Stimulated activated CD8-positive, alpha-beta memory T cell treated with anti-CD3 and anti-CD28 coated beads, Interleukin-4, amount 100 ng/mL, for 1 hour (primary cell): ENCODE results near the gene DLG4.
"Not testable (repeated sequence)": the region's sequence is repeated elsewhere in the genome, so short reads cannot be mapped to it uniquely, and the experiment has no call there.

Experiments used
- DNase-seq, 2 donors: peaks; one replicate each; pipeline ENCODE4 v3.0.0-alpha.2; 2020; ENCODE audit warnings: low read depth in 2 of 2, low spot score in 1 of 2

The DLG4 gene

DNA sequence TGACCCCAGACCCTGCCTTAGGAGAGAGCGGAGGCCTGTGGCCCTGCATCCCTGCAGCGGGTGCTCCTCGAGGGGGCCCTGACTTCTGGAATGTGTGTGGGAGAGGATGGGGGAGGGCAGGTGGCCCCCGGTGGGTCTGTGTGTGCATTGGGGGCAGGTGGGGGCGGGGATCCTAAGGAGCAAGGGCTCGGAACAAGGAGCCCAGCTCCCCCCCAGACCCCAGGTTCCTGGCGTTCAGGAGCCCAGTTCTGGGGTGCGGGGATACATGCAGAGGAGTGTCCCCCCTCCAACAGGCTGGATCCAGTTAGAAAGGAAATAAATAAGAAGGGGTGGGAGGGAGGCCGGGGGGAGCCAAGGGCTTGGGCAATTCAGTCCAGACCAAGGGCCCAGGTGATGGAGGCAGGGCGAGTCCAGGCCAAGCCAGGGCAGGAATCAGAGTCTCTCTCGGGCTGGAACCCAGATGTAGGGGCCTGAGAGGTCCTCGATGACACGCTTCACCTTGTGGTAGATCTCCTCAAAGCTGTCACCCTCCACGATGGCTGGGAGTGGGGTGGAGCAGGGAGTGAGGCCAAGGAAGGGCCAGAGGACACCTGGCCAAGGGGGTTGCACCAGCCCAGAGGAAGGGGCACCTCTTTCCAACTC is 29.2 kb downstream of the DLG4 start:
- DNase-seq = no peak

DNA sequence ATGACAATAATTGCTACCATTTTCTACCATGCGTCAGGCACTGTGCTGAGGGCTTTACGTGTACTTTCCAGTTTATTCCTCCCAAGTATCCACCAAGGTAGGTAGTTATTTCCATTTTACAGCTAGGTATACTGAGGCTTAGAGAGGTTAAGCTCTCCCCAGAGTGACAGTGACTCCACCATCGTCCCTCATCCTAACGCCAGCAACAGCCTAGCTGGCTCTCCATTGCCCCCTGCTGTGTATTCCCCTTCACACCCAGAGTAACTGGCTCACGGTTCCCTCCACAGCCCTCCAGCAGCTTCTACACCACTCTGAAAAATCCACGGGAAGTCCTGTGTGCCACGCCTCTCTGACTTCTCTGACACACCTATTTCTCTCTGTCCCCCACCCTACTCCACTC is 33.4 kb downstream of the DLG4 start:
- no peak for DNase-seq

DNA sequence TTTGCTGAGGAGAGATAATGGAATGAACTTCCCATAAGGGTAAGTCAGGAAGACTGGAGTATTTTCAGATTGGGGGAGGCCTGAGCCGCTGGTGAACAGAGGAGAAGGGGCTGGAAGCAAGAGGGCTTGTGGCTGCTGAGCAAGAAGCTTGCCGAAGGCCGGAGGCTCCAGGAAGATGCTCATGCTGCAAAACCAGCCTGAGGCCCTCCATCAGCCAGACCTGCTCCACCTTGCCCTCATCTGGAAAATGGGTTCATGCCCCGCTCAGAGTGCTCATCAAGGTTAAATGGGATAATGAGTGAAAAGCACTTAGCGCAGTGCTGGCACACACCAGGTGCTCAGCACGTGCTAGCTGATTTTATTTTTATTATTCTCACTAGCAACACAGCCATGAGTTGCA is 35.0 kb downstream of the DLG4 start:
- DNase-seq = no peak

DNA sequence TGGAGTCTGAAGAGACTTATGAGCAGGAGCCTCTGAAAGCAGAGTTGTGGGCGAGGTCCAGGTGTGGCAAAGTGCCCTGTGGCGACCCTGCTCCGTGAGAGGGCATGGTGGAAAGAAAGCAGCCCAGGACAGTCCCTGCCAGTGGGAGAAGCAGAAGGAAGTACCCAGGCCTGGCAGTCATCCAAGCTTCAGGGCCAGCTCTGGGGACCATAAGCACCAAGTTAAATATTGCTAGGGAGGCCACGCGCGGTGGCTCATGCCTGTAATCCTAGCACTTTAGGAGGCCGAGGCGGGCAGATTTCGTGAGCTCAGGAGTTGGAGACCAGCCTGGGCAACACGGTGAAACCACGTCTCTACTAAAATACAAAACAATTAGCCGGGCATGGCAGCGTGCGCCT is 35.5 kb downstream of the DLG4 start:
- DNase-seq = no peak

DNA sequence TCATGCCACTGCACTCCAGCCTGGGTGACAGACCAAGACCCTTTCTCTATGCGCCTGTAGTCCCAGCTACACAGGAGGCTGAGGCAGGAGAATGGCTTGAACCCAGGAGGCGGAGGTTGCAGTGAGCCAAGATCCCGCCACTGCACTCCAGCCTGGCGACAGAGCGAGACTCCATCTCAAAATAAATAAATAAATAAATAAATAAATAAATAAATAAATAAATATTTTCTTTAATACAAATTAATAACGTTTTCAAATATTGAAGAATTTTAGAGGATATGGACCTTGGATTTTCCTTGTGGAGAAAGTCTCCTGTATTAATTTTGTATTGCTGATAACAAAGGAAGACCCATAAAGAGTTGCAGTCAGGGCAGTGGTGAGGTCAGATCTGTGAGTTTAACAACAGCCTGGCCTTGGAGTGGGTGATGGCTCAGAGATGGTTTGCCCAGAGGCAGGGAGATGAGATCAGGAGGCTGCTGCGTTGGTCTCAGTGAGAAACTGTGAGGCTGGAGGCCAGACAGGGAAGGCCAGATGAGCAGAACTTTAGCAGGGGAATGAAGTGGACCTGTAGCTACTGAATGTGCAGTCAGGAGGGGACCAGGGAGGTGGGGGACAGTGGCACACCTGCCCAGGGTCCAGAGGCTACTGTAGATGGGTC is 36.1 kb downstream of the DLG4 start:
- DNase-seq = no peak

DNA sequence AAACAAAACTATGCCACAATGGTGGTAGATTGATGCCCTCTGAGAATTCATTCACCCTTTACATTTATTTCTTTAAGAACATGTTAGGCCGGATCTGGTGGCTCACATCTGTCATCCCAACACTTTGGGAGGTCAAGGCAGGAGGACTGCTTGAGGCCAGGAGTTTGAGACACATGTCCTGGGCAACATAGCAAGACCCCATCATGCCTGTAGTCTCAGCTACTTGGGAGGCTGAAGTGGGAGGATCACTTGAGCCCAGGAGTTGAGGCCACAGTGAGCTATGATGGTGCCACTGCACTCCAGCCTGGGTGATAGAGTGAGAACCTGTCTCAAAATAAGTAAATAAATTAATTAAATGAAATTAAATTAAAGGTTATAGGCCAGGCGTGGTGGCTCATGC is 37.5 kb downstream of the DLG4 start:
- not testable (repeated sequence) for DNase-seq

DNA sequence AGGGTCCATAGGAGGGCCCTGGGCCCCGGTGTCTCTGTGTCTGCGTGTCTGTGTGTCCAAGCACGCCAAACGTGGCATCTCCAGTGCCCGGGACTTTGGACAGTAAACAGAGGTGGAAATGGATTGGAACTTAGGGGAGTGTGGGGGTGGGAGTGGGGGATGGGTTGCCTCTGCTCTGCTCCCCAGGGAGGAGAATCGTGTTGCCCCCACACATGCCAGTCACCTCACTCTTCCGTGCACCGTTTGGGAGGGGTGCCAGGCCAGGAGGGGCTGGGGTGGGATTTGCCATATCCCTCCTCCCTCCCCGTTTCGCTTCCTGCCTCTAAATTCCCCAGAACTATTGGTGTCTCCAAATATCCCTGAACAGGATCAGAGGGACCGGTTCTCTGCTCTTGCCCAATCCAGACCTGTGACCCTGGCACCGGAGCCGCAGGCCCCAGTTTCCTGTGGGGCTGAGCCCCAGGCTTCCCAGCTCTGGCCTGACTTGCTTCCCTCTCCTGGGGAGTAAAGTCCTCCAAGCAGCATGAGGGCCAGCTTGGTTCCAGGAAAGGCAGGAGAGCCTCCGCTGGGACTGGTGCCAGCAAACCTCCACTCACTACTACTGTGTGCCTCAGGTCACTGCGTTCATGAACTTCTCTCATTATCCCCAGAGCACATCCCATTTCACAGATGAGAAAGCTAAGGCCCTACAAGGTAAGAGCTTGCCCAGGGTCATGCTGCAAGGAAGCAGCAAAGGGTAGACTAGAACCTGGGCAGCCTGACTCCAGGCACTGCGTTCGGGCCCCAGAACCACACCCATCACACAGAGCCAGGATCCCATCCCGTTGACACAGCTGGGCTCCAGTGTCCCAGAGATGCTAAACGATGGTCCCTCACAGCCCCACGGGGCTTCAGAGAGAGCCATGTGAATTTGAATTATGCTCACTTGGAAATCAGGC is 40.0 kb downstream of the DLG4 start, which contains the start of gene ASGR1:
TSS of gene ASGR1 (minus strand) at position 54 of the 938 bp plus-strand sequence. CDS start 807 bp downstream, outside the sequence.
- DNase-seq = no peak

DNA sequence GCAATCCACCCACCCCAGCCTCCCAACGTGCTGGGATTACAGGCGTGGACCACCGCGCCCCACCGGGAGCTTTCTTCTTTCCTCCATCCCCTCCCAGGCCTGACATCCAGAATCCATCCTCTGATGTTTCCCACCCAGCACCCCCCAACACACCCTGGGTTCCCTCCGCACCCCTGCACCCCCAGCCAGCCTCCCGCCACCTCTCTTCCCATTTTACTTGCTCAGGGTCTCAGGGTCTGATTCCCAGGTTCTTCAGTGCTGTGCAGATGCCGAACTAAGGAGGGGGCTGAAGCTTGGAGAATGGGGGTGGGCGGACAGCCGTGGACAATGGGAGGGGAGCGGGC is 40.7 kb downstream of the DLG4 start:
- no peak for DNase-seq

DNA sequence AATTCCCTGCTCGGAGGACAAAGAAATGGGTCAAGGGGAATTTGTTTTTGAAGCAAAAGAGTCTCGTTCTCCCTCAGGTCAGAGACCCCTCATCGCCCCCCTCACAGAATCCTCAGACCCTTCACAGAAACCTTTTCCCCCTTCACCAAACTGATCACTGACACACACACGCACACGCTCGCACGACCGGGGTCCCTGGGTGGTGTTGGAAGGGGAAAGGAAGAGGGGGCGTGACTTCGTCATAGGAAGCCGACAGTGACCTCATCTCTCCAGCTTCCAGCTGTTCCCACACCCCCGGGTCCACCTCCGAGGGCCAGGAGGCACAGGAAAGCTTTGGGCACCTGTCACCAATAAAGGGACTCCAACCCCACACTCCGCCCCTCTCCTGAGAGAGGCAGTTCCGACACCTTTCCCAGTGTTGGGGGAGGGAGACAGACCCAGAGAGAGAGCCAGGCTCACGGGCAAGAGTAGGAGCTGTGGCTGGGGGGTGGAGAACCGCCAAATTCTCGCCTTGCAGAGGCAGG is 41.6 kb downstream of the DLG4 start:
- DNase-seq = no peak

DNA sequence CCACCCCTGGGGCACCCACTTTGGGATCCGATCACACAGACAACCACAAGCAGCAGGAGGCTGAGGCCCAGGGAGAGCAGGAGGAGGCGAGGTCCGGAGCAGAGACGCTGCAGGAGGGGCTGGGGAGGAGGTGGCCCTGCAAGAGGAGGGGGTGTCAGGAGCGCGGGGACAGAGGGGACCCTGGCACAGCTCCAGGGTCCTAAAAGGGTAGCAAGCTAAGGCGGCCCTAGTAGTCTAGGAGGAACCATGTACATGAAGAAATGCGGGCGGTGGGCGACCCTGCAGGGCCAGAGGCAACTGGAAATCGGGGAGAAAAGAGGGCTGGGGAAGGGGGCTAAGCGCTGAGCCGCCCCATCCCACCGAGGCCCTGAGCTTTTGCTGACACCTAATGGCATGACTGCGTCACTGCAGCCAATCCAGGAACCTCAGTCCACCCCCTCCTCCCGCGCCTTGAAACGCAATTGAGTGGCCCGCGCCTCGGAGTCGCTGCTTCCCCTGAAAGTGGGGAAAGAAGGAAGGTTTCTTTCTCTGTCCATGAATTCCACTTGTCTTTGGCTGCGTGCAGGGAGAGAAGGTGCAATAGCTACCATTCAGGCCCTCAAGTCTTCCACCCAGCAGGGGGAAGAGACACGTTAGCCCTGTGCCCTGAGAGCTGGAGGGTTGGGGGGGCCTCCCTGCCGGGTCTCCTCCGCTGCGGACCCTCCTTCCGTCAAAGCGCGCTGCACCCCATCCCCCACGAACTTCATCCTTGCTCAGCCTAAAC is 42.3 kb downstream of the DLG4 start:
- peak; percentile 23 to 42 for DNase-seq

DNA sequence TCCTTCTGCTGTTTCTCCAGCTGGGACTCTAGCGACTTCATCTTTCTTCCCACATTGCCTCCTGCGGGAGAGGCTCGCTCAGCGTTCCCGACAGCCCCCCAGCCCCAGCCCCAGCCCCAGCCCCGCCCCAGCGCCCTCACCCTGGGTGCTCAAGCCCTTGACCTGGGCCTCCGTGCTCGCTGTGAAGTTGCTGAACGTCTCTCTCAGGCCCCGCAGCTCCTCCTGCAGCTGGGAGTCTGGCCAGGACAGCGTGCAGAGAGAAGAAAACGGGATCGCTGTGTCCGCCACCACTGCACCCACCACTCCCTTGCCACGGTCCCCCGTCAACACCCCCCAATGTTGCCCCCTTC is 42.8 kb downstream of the DLG4 start:
- no peak for DNase-seq

DNA sequence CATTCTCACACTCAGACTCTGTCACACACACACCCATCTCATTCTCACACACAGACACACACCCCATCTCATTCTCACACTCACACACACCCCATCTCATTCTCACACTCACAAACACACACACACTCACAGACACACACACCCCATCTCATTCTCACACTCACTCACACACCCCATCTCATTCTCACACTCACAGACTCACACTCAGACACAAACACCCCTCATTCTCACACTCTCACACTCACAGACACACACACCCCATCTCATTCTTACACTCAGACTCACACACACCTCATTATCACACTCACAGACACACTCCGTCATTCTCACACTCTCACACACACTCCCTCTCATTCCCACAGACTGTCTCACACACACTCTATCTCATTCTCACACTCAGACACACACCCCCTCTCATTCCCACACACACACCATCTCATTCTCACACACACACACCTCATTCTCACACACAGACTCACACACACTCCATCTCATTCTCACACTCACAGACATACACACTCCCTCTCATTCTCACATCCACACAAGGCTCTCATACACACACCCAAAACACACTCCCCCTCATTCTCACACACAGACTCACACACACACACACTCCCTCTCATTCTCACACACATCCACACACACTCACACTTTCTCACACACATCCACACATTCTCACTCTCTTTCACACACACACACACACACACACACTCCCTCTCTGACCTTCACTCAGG is 43.4 kb downstream of the DLG4 start:
- DNase-seq = no peak

DNA sequence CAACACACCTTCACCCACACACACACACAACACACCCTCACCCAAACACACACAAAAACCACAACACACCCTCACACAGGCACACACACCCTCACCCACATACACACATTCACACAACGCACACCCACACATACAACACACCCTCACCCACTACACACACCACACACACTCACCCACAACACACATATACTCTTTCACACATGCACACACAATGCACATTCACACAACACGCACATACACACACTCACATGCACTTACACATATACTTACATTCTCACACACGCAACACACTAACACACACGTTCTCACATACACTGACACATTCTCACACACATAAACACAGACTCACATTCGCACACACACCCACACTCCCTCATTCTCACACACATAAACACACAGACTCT is 44.3 kb downstream of the DLG4 start:
- no peak for DNase-seq

DNA sequence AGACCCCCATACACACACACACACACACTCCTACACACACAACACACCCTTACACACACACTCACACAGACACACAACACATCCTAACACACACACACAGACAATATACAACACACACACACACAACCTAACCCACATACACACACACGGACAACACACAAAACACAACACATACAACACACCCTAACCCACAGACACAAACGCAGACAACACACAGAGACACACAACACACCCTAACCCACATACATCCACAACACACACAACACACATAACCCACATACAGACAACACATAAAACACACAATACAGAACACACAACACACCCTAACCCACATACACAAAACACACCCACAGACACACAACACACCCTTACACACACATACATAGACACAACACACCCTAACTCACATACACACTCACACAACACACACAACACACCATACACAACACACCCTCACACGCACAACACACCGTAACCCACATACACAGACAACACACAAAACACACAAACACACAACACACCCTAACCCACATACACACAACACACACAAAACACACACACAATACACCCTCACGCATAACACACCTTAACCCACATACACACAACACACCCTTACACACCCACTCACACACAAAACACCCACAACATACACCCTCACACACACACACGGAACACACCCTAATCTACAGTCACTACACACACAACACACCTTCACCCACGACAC is 44.9 kb downstream of the DLG4 start:
- no peak for DNase-seq

DNA sequence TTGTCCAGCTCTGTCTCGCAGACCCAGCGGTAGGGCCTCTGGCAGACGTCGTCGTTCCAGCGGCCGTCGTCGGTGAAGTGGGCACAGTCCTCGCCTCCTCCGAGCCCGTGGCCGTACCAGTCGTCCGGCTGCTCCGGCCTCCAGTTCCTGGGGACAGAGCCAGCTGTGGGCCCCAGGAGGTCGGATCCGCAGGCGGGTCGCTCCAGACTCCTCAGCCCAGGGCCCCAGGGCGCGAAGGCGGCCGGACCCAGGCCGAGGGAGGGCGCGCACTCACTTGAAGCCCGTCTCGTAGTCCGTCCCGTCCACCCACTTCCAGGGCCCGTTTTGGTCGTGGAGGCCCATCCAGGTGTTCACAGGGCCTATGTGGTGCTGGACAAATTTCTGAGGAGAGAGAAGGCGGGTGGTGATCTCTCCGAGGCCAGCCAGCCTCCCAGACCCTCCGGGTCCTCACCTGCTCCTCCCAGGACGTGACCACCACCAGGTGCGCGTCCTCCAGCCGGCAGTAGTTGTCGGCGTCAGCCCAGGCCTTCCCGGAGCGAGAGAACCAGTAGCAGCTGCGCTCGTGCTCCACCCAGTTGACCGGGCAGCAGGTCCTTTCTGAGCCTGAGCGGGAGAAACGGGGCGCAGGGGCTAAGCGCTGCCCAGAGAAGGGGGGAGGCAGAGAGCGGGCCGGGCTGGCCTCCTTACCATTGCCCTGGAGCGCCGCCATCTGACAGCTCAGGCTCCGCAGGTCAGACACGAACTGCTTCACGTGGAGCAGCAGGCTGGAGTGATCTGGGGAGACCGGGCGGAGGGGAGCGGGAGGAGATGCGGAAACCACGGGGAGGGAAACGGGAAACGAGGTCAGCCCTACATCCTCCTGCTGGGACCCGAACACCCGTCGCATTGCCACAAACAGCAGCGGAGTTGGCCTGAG is 45.7 kb downstream of the DLG4 start:
- DNase-seq = peak in 1 of 2 donors; percentile 8

DNA sequence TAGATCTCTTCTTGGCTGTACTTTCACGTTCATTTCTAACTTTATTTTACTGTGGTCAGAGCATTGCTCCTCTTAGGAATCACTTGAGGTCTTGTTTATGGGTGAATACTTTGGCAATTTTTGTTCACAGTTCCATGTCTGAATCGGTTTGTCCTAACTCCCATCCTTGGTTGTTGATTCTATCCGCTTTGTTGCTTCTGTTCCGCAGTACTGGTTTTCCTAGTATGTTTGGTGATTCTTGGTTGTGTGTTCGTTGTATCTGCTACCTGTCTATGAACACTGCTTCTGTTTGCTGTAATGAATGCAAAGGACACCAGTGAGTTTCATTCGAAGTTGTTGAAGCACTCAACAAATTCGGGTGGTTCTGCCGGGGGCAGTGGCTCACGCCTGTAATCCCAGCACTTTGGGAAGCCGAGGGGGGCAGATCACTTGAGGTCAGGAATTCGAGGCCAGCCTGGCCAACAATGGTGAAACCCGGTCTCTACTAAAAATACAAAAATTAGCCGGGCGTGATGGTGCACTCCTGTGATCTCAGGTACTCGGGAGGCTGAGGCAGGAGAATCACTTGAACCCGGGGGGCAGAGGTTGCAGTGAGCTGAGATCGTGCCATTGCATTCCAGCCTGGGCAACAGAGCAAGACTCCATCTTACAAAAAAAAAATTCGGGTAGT is 47.0 kb downstream of the DLG4 start:
- DNase-seq = not testable (repeated sequence)

DNA sequence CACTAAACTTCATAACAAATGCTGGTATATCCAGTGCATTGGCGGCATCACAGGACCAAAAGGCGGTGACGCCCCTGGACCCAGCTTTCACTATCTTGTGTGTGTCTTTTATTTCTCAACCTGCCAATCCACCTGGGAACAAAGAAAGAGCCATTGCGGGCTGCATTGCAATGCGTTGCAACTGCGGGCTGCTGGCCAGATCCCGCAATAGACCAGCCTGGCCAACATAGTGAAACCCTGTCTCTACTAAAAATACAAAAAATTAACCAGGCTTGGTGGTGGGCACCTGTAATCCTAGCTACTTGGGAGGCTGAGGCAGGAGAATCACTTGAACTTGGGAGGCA is 50.1 kb downstream of the DLG4 start:
- DNase-seq = not testable (repeated sequence)

DNA sequence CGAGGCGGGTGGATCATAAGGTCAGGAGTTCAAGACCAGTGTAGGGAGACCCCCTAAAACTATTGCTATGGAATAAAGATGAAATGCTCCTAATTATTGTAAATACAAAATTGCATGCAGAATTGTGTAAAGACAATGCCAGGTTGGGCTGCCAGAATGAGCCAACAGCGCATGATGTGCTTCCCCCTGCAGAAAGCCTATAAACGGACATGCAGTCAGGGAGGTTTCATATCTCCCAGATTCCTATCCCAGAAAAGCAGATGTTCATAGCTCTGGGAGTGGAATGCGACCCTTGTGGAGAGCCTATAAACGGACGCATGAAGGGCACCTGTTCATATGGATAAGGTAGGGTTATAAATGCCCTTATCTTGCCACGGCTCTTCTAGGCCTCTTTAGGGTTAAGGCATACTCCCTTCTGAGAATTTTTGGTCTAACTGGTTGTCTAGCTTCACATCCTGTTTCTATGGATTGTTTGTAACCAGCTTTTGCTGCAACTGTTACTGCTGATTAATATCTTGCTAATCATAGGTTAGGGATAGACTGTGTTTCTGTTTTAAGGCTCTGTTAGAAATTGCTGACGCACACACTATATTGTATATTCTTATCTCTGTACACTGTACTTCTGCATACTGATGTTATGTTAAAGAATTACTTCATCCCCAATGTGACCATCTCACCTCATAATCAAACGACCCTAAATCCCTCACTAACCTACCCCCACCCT is 50.6 kb downstream of the DLG4 start:
- not testable (repeated sequence) for DNase-seq
